ENCODE data around the gene CLDN1. TPM values are rescaled to one million over a fixed set of nuclear protein-coding genes. Genes with fewer than 3 reads are reported as not detected.
A peak's percentile ranks its signal among the peaks of the same experiment; 100 is the strongest.

The CLDN1 gene
- total and polyA plus RNA-seq, 2 of the 13 experiments (the other 11 are each of a cell fraction or from before 2014, with no cell fraction given) = 42.7 to 51.6 TPM

GRCh38 chr3:190330936-190331734 is 8.9 kb upstream of the CLDN1 start (continued):
- TF ChIP-seq NFKB2 (CRISPR knock-in tag; IDR thresholded peaks at IDR 0.05; ENCODE audit: borderline replicate concordance) (no peak), FOXO4 (CRISPR knock-in tag; conservative IDR thresholded peaks at IDR 0.05) (no peak), BORCS8-MEF2B (CRISPR knock-in tag; IDR thresholded peaks at IDR 0.05) (no peak), NCOA1 (CRISPR knock-in tag; IDR thresholded peaks at IDR 0.05) (peak; percentile 88; the same call in 1 of the 2 replicates), ZNF609 (CRISPR knock-in tag; IDR thresholded peaks at IDR 0.05; ENCODE audit: borderline replicate concordance) (peak; percentile 92), POLR2A (IDR thresholded peaks at IDR 0.05; ENCODE audit: insufficient read depth in 1 of 2, low read depth in 2 of 2, low read length in 2 of 2) (no peak), SMAD9 (CRISPR knock-in tag; IDR thresholded peaks at IDR 0.05) (no peak), HNF1B (CRISPR knock-in tag; IDR thresholded peaks at IDR 0.05) (no peak), MAFG (CRISPR knock-in tag; IDR thresholded peaks at IDR 0.05) (no peak), ZFP41 (CRISPR knock-in tag; IDR thresholded peaks at IDR 0.05; ENCODE audit: borderline replicate concordance) (no peak), ZNF292 (CRISPR knock-in tag; IDR thresholded peaks at IDR 0.05; ENCODE audit: borderline replicate concordance, low read depth) (peak; percentile 96), IKZF5 (CRISPR knock-in tag; IDR thresholded peaks at IDR 0.05) (peak; percentile 68; the same call in 1 of the 2 replicates), FUBP1 (CRISPR knock-in tag; IDR thresholded peaks at IDR 0.05; ENCODE audit: borderline replicate concordance) (no peak; the same call in 1 of the 2 replicates), ZUFSP (CRISPR knock-in tag; IDR thresholded peaks at IDR 0.05; ENCODE audit: borderline replicate concordance) (no peak), HOXA9 (CRISPR knock-in tag; IDR thresholded peaks at IDR 0.05; ENCODE audit: borderline replicate concordance) (no peak)
